GM10266 (cell line): ENCODE measurements around the gene CMAS.
"Not testable (repeated sequence)": the region's sequence is repeated elsewhere in the genome, so short reads cannot be mapped to it uniquely, and the experiment has no call there.

Experiments
- DNase-seq: peaks from one replicate; pipeline ENCODE4 v3.0.0; 2012; ENCODE audit errors: extremely low spot score
- CTCF ChIP-seq: IDR thresholded peaks from 2 replicates; pipeline ENCODE4 v1.5.1; 2012; ENCODE audit warnings: mild to moderate bottlenecking, low read depth; ENCODE audit not compliant: control insufficient read depth, insufficient read depth; ENCODE audit errors: missing control alignments

Gene CMAS

GRCh38 chr12:22047494-22047893, 1.5 kb downstream of the CMAS start:
- DNase-seq = no peak
- no peak for TF ChIP-seq CTCF

GRCh38 chr12:22048351-22049041, 2.5 kb downstream of the CMAS start:
- no peak for TF ChIP-seq CTCF
- no peak for DNase-seq

- no peak for DNase-seq
- no peak for TF ChIP-seq CTCF
Observed at GRCh38 chr12:22050078-22050477, 4.1 kb downstream of the CMAS start.

- no peak for TF ChIP-seq CTCF
- no peak for DNase-seq
Observed at GRCh38 chr12:22051114-22051698, 5.2 kb downstream of the CMAS start.

GRCh38 chr12:22052994-22053393, 7.0 kb downstream of the CMAS start:
- DNase-seq = not testable (repeated sequence)

- DNase-seq = no peak
- no peak for TF ChIP-seq CTCF
Observed at GRCh38 chr12:22054155-22054554, 8.1 kb downstream of the CMAS start.

GRCh38 chr12:22056607-22057006, 10.6 kb downstream of the CMAS start:
- no peak for TF ChIP-seq CTCF
- no peak for DNase-seq
